HepG2 (cell line): ENCODE data around the gene RPL41. TPM values are rescaled to one million over a fixed set of nuclear protein-coding genes. Genes with fewer than 3 reads are reported as not detected.

Experiments used
- CEBPZ ChIP-seq: IDR thresholded peaks from 2 replicates; pipeline ENCODE4 v1.6.1; 2012; ENCODE audit warnings: low read length, improper control_type of control experiment
- ETV5 ChIP-seq: IDR thresholded peaks from 2 replicates; pipeline ENCODE4 v1.6.1; 2018; ENCODE audit warnings: missing biosample characterization, missing genetic modification reagents, inconsistent platforms, borderline replicate concordance
- JUN ChIP-seq: sonication (generic); formaldehyde crosslinking; IDR thresholded peaks from 2 replicates; pipeline ENCODE4 v1.4.0; 2020; ENCODE audit warnings: mild to moderate bottlenecking, missing genetic modification reagents
- MXD4 ChIP-seq: IDR thresholded peaks from 2 replicates; pipeline ENCODE4 v1.6.1; 2016; ENCODE audit warnings: mild to moderate bottlenecking, missing biosample characterization, missing genetic modification reagents
- MYPOP ChIP-seq: sonication (generic); formaldehyde crosslinking; IDR thresholded peaks from 2 replicates; pipeline ENCODE4 v1.8.1; 2023; ENCODE audit warnings: mild to moderate bottlenecking, moderate library complexity, missing genetic modification reagents
- NCOA2 ChIP-seq: sonication (generic); formaldehyde crosslinking; IDR thresholded peaks from 2 replicates; pipeline ENCODE4 v1.8.0; 2022; ENCODE audit warnings: inconsistent platforms
- SNAPC4 ChIP-seq: sonication (generic); formaldehyde crosslinking; IDR thresholded peaks from 2 replicates; pipeline ENCODE4 v1.4.0; 2020; ENCODE audit warnings: mild to moderate bottlenecking, missing genetic modification reagents
- STAT6 ChIP-seq: sonication (generic); formaldehyde crosslinking; IDR thresholded peaks from 2 replicates; pipeline ENCODE4 v1.4.0; 2020; ENCODE audit warnings: missing genetic modification reagents, mild to moderate bottlenecking, borderline replicate concordance
- ZMYM2 ChIP-seq: sonication (generic); formaldehyde crosslinking; IDR thresholded peaks from 2 replicates; pipeline ENCODE4 v1.8.0; 2022; ENCODE audit warnings: mild to moderate bottlenecking, missing genetic modification reagents
- ZNF280D ChIP-seq: sonication (generic); formaldehyde crosslinking; IDR thresholded peaks from 2 replicates; pipeline ENCODE4 v1.5.1; 2020; ENCODE audit warnings: mild to moderate bottlenecking, missing genetic modification reagents
- ZNF337 ChIP-seq: sonication (generic); formaldehyde crosslinking; IDR thresholded peaks from 2 replicates; pipeline ENCODE4 v1.5.1; 2020; ENCODE audit warnings: missing genetic modification reagents, low read depth, mild to moderate bottlenecking, borderline replicate concordance
- ZNF562 ChIP-seq: sonication (generic); formaldehyde crosslinking; IDR thresholded peaks from 2 replicates; pipeline ENCODE4 v1.8.0; 2022; ENCODE audit warnings: missing genetic modification reagents, borderline replicate concordance
- polyA plus RNA-seq, 8 experiments: library from polyadenylated mRNA; depleted of rRNA in 3 of 8; stranded (reverse) in 7 of 8; unstranded in 1 of 8; fragments of >200 nt; fragmentation: Illumina TruSeq in 4 of 8; extraction: Trizol in 4 of 8; gene quantifications; 2 replicates each; pipeline versions ENCODE4 v1.2.1 to v1.2.3, GENCODE V29; 2011 to 2016; ENCODE audit warnings: low read depth in 4 of 8, missing spikeins in 1 of 8, mixed read lengths in 1 of 8; ENCODE audit not compliant: insufficient read depth in 1 of 8
- total RNA-seq, 5 experiments: library from RNA; depleted of rRNA; stranded (reverse); fragments of >200 nt; fragmentation: Illumina TruSeq; extraction: Trizol; gene quantifications; 2 replicates each; pipeline ENCODE4 v1.2.3, GENCODE V29; 2016; ENCODE audit warnings: low read depth in 1 of 5

Gene RPL41
- total and polyA plus RNA-seq, 2 of the 13 experiments (the other 11 are each of a cell fraction or from before 2014, with no cell fraction given) = 4,012 to 7,670 TPM

GRCh38 chr12:56116267-56117081 is at the start of gene RPL41 (continued):
- TF ChIP-seq SNAPC4 (CRISPR knock-in tag) (no peak), STAT6 (CRISPR knock-in tag) (no peak), MXD4 (CRISPR knock-in tag) (peak; percentile 64; the same call in 1 of the 2 replicates), MYPOP (CRISPR knock-in tag) (peak; percentile 86), ZNF562 (CRISPR knock-in tag) (no peak), NCOA2 (CRISPR knock-in tag) (peak; percentile 68), ZMYM2 (CRISPR knock-in tag) (no peak), ZNF280D (no peak), JUN (CRISPR knock-in tag) (0 out of 2 replicates have a peak, but pooled peaks have one; percentile 45), ZNF337 (CRISPR knock-in tag) (no peak), ETV5 (CRISPR knock-in tag) (peak; percentile 69), CEBPZ (no peak)
